Muscle layer of colon (tissue), 2 donors: Measurements from ENCODE around the gene SLC2A11.

Experiments used
- H3K27ac ChIP-seq: one replicate; pipeline ENCODE4 v1.7.0; 2013; ENCODE audit warnings: low read depth, mild to moderate bottlenecking, low read length, moderate library complexity
- H3K27me3 ChIP-seq, 2 donors: one replicate each; pipeline ENCODE4 v1.7.0; 2013; ENCODE audit warnings: low read length in 2 of 2, mild to moderate bottlenecking in 2 of 2; ENCODE audit not compliant: insufficient read depth in 2 of 2, control insufficient read depth in 1 of 2
- H3K36me3 ChIP-seq: one replicate; pipeline ENCODE4 v1.7.0; 2013; ENCODE audit warnings: mild to moderate bottlenecking, low read length; ENCODE audit not compliant: insufficient read depth
- H3K4me1 ChIP-seq: one replicate; pipeline ENCODE4 v1.7.0; 2013; ENCODE audit warnings: mild to moderate bottlenecking, low read length; ENCODE audit not compliant: insufficient read depth
- H3K4me3 ChIP-seq, 2 donors: one replicate each; pipeline ENCODE4 v1.7.0; 2013; ENCODE audit warnings: low read length in 2 of 2, low read depth in 1 of 2, mild to moderate bottlenecking in 1 of 2, moderate library complexity in 1 of 2
- H3K9ac ChIP-seq: one replicate; pipeline ENCODE4 v1.7.0; 2013; ENCODE audit warnings: low read length
- H3K9me3 ChIP-seq: one replicate; pipeline ENCODE4 v1.7.0; 2013; ENCODE audit warnings: mild to moderate bottlenecking, low read length
- donor health status: abdominal sarcoma.
- donor health status: Adenocarcinoma of cecum.

SLC2A11 gene

DNA sequence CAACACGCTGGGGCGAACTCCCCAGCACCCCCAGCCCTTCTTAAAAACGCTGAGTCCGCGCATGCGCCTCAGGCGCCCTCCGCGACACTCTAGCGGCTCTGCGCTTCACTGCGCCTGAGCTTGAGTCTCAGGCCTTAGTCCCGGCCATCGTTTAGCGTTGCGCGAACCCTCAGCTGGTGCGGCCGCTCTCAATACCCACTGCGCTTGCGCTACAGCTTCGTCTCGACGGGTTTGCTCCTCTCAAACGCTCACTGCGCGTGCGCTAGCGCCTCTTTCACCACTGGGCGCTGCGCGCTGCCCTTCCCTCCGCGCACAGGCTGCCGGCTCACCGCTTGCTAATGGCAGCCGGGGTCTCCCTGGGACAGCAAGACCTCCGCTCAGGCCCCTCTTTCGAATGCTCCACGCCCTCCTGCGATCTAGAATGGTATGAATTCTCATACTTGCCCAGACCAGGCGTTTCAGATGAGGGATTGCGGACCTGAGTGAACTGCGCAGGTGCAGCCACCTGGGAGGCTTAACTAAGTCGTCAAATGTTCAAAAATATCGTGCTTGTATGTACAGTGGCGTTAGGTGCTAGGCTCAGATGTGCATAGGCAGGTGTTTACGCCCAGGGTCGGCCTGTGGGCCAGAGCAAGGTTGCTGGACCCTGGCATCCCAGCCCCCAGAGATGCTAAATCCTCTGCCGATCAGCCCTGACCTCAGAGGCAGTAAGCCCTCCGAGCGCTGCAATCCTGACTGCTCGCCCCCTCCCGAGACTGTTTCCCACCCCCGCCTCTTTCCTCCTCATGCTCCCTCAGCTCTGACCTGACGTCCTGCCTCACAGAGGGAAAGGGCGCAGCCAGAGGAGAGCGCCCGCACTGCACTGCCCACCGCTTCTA is at the start of gene SLC2A11:
SLC2A11 (plus strand) TSS at position 270 of the 878 bp plus-strand sequence; CDS start at position 395, 125 bp downstream.
- no peaks in the 10 kb centered on the region for H3K9me3 ChIP-seq
- no peaks in the 10 kb centered on the region for H3K27me3 ChIP-seq
- H3K9ac ChIP-seq, result peak within 1 kb of the TSS; percentile 89
- peak within 1 kb of the TSS; percentile 96 for H3K27ac ChIP-seq
- H3K4me3 ChIP-seq, result peak within 1 kb of the TSS; percentile 51 to 94
- peaks cover 15% of the 10 kb centered on the region for H3K4me1 ChIP-seq
- peaks cover under 1% of the 10 kb centered on the region for H3K36me3 ChIP-seq

DNA sequence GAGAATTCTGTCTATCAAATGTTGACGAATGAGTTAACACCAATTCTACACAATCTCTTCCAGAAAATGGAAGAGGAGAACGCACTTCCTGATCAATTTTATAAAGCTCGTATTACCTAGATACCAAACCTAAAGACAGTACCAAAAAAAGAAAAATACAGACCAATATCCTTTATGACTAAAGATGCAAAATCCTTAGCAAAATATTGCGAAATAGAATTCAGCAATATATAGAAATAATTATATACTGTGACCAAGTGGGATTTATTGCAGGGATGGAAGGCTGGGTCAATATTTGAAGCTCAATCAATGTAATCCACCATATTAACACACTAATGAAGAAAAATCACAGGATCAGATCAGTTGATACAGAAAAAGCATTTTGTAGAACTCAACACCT is 45.3 kb upstream of the SLC2A11 start:
- H3K9me3 ChIP-seq, result no peaks in the 10 kb centered on the region
- no peaks in the 10 kb centered on the region for H3K27me3 ChIP-seq
- peaks cover 25% of the 10 kb centered on the region for H3K36me3 ChIP-seq
- no peak overlapping the region for H3K9ac ChIP-seq
- no peak overlapping the region for H3K4me3 ChIP-seq
- no peaks in the 10 kb centered on the region for H3K4me1 ChIP-seq
- H3K27ac ChIP-seq, result no peak overlapping the region

DNA sequence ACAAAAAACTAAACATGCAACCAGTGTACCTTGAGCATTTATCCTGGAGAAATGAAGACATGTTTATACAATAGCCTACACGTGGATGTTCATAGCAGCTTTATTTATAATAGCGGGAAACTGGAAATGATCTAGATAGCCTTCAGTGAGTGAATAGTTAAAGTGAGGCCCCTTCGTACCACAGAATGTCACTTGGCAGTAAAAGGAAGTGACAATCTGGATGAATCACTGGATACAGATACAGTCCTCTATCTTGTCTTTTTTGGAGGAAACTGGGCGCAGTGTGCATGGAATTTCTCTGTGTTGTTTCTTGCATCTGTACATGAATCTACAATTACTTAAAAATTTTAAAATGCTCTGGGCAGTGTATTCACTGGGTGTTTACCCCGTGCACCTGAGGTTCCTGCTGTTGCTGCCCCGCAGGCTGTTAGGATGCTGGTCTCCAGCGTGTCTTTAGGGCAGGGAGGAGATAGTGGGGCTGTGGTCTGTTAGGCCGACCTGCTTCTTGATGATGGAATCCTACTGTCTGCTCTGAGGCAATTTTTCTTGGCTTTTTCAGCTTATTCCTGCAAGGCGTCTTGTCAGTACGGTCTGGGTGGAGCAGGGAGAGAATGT is 42.0 kb upstream of the SLC2A11 start:
- H3K4me3 ChIP-seq, result no peak overlapping the region
- peaks cover 50% of the 10 kb centered on the region for H3K36me3 ChIP-seq
- no peaks in the 10 kb centered on the region for H3K4me1 ChIP-seq
- H3K27me3 ChIP-seq, result no peaks in the 10 kb centered on the region
- H3K9me3 ChIP-seq, result no peaks in the 10 kb centered on the region
- no peak overlapping the region for H3K9ac ChIP-seq
- H3K27ac ChIP-seq, result no peak overlapping the region

GRCh38 chr22:23816156-23816976 is 41.3 kb upstream of the SLC2A11 start:
- Histone ChIP-seq H3K27me3 (no peaks in the 10 kb centered on the region), H3K9ac (no peak overlapping the region), H3K9me3 (no peaks in the 10 kb centered on the region), H3K27ac (no peak overlapping the region), H3K4me1 (no peaks in the 10 kb centered on the region), H3K4me3 (no peak overlapping the region), H3K36me3 (peaks cover 51% of the 10 kb centered on the region)

- Histone ChIP-seq H3K36me3 (peaks cover 50% of the 10 kb centered on the region), H3K27me3 (no peaks in the 10 kb centered on the region), H3K4me3 (no peak overlapping the region), H3K9me3 (no peaks in the 10 kb centered on the region), H3K27ac (no peak overlapping the region), H3K9ac (no peak overlapping the region), H3K4me1 (no peaks in the 10 kb centered on the region)
Measured at GRCh38 chr22:23817146-23817545, 40.5 kb upstream of the SLC2A11 start.

GRCh38 chr22:23818541-23818940 is 39.1 kb upstream of the SLC2A11 start:
- no peak overlapping the region for H3K9ac ChIP-seq
- H3K27me3 ChIP-seq, result no peaks in the 10 kb centered on the region
- H3K9me3 ChIP-seq, result no peaks in the 10 kb centered on the region
- H3K27ac ChIP-seq, result no peak overlapping the region
- H3K4me1 ChIP-seq, result no peaks in the 10 kb centered on the region
- H3K36me3 ChIP-seq, result peaks cover 63% of the 10 kb centered on the region
- H3K4me3 ChIP-seq, result no peak overlapping the region

DNA sequence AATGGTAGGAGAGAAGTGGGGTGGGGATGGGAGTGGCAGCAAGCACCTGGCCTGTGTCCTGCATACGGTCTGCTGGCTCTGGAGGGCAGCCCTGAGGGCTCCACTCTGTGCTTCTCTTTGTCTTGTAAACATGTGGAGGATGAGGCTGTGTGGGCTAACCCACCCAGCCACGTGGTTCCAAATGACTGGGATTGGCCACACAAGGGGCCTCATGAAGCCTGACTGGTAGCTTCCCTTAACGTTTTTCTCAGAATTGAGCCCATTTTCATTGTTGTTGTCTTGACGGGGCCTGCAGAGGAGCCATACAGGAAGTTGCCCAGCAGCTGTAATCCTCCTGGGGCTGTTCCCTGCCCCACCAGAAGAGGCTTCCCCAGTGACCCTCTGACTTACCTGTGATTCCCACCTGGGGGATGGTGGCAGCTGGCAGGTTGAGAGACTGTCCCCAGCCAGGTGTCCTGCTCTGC is 36.9 kb upstream of the SLC2A11 start:
- Histone ChIP-seq H3K9ac (no peak overlapping the region), H3K36me3 (peaks cover 85% of the 10 kb centered on the region), H3K27ac (no peak overlapping the region), H3K4me1 (no peaks in the 10 kb centered on the region), H3K9me3 (no peaks in the 10 kb centered on the region), H3K27me3 (no peaks in the 10 kb centered on the region), H3K4me3 (no peak overlapping the region)

- Histone ChIP-seq H3K4me3 (no peak overlapping the region), H3K36me3 (peaks cover 87% of the 10 kb centered on the region), H3K27ac (no peak overlapping the region), H3K4me1 (no peaks in the 10 kb centered on the region), H3K9me3 (no peaks in the 10 kb centered on the region), H3K9ac (no peak overlapping the region), H3K27me3 (no peaks in the 10 kb centered on the region)
Measured at GRCh38 chr22:23822101-23822671, 35.5 kb upstream of the SLC2A11 start.

- Histone ChIP-seq H3K4me3 (no peak overlapping the region), H3K9me3 (no peaks in the 10 kb centered on the region), H3K9ac (no peak overlapping the region), H3K4me1 (no peaks in the 10 kb centered on the region), H3K27me3 (no peaks in the 10 kb centered on the region), H3K36me3 (peaks cover 86% of the 10 kb centered on the region), H3K27ac (no peak overlapping the region)
Measured at GRCh38 chr22:23823331-23823791, 34.3 kb upstream of the SLC2A11 start.

DNA sequence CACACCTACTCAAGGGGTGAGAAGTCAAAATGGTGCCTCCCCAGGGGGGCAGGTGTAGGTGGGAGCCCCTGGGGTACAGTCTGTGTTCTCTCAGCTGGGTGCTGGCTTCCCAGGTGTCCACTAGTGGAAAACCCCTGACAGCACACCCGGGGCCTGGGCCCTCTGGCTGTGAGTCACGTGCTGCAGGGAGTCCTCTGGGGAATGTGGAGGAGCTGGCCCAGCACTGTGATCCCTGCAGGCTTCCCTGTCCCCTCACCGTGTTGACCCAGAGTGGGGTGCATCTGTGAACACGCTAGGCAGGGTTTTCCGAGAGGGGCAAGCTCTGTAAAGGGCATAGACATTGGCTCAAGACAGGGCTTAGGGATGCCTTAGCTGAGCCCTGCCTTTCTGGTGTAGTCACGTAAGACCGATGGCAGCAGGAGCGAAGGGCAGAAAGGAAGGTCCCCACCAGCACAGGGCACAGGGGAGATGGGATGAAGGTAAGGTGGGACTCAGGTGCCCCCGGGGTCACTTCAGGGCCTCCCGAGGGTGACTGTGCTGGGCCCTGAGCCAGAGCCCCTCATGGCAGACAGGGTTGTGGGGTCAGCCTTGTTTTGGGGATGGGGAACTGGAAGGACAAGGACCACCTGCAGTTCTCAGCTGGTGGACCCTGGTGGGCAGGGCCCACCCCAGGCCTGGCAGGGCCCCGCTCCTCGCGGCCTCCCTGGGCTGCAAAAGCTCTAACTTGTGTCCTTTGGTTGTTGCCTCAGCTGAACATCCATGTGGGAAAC is 33.0 kb upstream of the SLC2A11 start:
- Histone ChIP-seq H3K27me3 (no peaks in the 10 kb centered on the region), H3K4me3 (no peak overlapping the region), H3K9me3 (no peaks in the 10 kb centered on the region), H3K9ac (no peak overlapping the region), H3K4me1 (no peaks in the 10 kb centered on the region), H3K27ac (no peak overlapping the region), H3K36me3 (peaks cover 79% of the 10 kb centered on the region)
